GM04504 (cell line): ENCODE results near the gene SRGAP3.

Source experiments
- DNase-seq: peaks from one replicate; pipeline ENCODE4 v3.0.0-alpha.2; 2012; ENCODE audit warnings: low read depth

SRGAP3 gene

DNA sequence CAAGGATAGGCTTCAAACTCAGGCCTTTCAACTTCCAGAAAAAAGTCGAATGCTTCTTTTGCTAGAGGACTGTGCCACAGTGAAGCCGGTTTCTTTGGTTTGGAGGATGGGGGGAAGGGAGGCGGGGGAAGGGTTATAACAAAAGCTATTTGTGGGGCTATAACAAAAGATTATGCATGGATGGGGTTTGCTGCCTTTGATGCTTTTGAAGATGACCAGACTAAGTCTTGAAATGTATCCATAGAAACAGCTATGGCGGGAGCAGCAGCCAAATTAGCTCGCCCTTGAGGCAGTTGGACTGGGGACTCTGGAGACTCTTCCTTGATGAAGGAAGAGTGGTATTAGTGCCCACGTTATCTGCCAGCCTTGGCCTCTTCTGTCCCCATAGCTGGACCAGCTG, 47.5 kb downstream of the SRGAP3 start:
- DNase-seq = no peak

DNA sequence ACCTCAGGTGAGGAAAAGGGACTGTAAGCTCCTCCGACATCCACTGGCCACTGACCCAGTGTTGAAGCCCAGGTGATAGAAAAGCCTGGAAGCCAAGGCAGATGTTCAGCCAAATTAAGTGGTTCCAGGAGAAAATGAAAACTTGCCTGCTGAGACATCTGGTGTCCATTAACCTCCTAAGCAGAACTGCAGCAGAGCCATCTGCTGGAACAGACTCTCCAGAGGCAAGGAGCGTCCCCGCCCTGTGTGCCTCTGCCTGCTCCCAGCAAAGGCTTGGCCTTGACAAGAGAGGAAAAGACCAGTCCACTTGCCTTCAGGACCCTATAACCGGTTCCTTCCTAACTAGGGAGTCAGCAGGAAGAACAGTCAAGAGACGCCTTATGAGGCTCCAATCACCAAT, 48.2 kb downstream of the SRGAP3 start:
- peak; percentile 51 for DNase-seq

- no peak for DNase-seq
Observed at GRCh38 chr3:9199775-9200174, 49.7 kb downstream of the SRGAP3 start.

DNA sequence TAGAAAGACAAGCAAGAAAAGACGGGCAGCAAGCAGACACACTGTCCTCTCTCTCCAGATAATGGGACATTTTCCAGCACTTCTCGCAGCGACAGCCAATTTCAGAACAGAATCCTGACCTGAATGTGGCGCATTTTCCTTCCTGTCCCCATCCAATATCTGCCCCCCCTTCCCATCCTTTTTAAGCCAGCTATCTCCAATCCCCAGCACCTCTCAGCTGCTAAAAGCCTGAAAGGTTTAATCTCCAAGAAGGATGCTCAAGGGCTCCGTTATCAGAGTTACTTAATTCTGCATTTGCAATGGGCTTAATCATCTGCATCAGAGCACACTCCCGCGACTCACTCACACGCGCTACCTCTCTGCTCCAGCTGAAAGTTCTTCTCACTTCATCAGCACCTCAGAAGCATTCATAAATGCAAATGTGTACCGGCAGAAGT, 50.5 kb downstream of the SRGAP3 start:
- DNase-seq = no peak

DNA sequence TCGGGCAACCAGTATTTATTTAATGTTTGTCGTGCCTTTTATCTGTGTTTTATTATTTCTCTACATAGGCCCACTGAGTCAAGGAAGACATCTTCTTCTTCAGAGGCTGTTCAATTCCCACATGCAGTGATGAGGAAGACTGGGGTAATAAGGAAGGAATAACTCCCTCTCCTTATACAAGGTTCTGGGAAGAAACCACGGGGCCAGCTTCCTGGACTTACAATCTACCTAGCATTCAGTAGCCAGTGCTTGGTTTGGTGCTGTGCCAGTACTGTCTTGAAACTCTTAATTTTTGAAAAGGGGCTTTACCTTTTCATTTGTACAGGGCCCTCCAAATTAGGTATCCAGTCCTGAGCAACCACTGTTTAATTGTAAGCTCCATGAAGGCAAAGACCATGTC, 51.2 kb downstream of the SRGAP3 start:
- DNase-seq = no peak

- no peak for DNase-seq
Observed at GRCh38 chr3:9196020-9196419, 53.4 kb downstream of the SRGAP3 start.

- no peak for DNase-seq
Observed at GRCh38 chr3:9195390-9195789, 54.1 kb downstream of the SRGAP3 start.

- no peak for DNase-seq
Observed at GRCh38 chr3:9194509-9195184, 54.8 kb downstream of the SRGAP3 start.

GRCh38 chr3:9193633-9194195, 55.7 kb downstream of the SRGAP3 start:
- no peak for DNase-seq

DNA sequence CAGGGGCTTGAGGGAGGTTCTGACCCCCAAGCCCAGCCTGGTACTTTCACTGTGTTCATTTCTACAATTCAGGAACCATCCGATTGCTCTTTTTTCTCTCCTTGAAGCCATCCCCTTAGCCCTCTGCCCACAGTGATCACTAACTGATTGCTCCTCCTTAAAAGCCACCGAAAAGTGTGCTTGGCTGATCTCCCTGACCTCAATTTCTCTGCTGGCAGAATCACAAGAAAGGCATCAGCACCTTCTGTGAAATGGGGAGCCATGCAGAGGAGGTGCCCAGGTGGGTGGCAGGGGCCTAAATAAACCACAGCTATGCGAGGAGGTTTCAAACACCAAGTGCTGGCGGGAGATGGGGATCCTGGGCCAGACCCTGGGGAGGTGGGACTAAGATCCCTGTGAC, 56.2 kb downstream of the SRGAP3 start:
- no peak for DNase-seq

GRCh38 chr3:9192248-9193025, 57.0 kb downstream of the SRGAP3 start:
- no peak for DNase-seq

- no peak for DNase-seq
Observed at GRCh38 chr3:9190276-9190675, 59.2 kb downstream of the SRGAP3 start.

- DNase-seq = no peak
Observed at GRCh38 chr3:9188583-9188982, 60.9 kb downstream of the SRGAP3 start.

DNA sequence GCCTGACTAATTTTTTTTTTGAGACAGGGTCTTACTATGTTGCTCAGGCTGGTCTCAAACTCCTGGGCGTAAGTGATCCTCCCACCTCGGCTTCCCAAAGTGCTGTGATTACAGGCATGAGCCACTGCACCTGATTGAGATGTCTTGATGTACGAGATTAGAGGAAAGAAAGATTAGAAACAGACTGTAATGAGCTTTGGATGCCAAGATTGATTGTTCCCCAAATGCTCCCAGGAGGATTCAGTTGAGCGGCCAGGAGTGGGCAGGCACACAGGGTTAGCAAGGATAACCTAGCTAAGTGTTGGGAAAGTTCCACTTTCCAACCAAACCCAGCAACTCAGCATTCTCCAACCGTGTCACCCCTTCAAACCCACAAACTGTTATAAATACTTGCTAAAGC, 63.7 kb downstream of the SRGAP3 start:
- no peak for DNase-seq

DNA sequence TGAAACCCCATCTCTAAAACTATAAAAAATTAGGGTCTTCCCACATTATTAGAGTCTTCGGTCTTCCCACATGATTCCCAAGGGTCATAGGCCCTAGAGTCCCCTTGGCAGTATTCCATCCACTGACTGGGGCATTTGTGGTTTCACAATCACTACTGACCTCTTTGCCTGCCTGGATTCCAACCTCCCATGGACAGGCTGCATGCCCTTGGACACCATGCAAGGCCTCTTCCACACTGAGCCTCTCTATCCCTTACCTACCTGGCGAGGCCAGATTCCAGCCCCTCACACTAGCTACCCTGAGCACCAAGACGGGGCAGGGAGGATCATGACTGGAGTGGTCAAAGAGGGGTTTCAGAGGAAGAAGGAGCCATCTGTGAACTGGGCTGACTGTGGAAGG, 64.4 kb downstream of the SRGAP3 start:
- no peak for DNase-seq

DNA sequence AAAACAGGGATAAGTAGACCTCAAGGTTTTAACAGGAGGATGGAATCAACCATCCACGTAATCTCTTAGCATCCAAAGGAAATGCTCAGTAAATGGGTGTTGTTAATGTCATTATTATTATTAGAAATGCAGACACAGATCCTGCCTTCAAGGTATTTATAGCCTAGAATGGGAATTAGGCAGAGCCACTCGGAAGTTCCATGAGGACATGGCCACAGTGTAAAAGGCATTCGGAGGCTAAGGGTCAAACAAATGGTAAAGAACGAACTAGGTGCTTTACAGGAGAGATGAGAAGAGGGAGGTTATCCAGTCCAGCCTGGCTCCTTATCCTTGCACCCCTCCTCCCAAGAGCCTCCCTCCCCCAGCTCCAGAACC, 65.0 kb downstream of the SRGAP3 start:
- no peak for DNase-seq

DNA sequence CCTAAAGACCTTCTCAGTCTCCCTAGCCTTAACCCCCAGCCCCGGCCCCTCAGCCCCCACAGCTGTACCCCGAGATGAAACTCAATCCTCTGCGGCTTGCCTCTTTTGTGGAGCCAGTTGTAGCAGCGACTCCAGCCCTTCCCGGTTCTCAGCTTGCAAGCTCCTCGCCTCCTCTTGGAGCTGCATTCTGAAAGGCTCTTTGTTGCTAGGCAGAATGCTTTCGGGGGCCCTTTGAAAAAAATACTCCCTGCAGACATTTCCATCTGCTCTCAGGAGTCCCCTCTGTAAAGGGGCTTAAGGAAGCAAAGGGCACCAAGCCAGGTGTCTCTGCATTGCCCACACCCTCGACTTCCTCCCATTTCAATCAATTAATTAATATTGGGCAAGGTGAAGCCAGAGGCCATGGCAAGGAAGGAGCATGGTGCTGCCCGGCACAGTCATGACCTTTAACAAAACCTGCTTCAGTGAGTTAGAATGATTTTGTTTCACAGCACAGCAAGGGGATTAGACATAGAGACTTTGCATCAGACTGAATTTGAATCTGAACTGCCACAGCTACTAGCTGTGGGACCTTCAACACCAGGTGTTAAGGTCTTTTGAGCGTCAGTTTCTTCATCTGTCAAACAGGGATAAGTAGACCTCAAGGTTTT, 65.5 kb downstream of the SRGAP3 start:
- DNase-seq = no peak

- no peak for DNase-seq
Observed at GRCh38 chr3:9183011-9183410, 66.4 kb downstream of the SRGAP3 start.

- no peak for DNase-seq
Observed at GRCh38 chr3:9180764-9181117, 68.7 kb downstream of the SRGAP3 start.

DNA sequence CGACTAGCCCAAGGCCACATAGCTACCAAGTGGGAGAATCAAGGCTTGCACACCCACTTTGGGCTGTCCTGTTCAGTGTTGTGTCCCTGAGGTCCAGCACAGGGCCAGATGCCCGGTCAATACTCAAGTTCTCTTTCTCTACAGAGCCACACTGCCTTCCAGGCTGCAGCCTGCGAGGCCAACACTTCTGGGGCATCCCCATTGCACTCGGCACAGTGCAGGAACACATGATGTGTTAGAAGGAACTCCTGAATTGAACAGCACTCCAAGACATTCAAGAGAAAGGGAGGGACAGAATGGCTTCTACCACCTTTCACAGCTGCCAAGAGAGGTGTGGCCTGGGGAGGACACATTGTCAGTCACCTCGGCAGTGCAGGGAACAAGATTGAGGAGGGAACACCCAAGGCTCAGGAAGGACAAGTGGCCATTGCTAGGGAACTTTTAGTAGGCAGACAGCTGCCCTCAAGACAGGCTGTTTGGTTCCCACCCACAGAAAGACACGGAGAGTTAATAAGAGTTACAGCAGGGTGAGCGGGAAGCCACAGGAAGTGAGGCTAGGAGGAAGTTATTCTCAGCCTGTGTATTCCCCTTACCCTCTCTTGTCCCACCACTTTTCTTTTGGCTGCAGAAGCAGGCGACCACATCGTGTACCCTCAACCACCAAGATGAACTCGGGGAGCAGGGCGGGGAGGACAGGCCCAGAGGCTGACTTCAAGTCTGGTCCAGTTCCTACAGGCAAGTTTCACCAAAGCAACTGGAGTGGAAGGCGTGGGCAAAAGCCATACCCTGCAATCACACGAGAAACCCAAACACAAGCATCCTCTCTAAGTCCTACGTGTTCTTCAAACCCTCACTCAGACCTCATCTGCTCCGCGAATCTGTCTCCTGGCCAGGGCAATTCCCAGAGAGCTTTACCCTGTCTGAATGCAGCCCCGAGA, 69.4 kb downstream of the SRGAP3 start:
- no peak for DNase-seq

GRCh38 chr3:9178697-9179096, 70.7 kb downstream of the SRGAP3 start:
- DNase-seq = no peak

DNA sequence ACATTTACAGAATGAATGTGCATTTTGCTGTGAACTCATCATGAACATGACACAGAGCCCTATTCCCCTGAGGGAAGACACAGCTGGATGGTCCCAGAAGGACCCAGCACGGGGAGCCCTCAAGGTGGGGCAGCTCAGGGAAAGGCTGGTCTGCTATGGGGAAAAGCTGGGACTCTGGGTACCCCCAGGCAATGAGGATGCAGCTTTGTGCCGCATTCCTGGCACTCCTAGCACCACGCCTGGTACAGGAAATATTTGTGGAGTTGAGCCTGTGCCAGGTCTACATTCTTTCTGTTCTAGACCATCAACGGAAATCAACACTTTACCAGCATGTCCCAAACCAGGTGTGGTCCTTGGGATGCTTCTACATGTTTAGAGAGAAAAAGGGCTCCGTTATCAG, 74.0 kb downstream of the SRGAP3 start:
- no peak for DNase-seq
